ENCODE results near the gene TK2.
"Not testable (repeated sequence)": the region's sequence is repeated elsewhere in the genome, so short reads cannot be mapped to it uniquely, and the experiment has no call there.

Gene TK2

GRCh38 chr16:66508914-66509496 is 40.9 kb downstream of the TK2 start:
- ATAC-seq (replicated peaks) (no peak), DNase-seq (no peak)
- peak overlapping the region in 1 of 2 donors; percentile 16 for H3K27ac Mint-ChIP-seq
- H3K9me3 Mint-ChIP-seq, result no peaks in the 10 kb centered on the region
- no peak overlapping the region for H3K4me3 Mint-ChIP-seq
- no peaks in the 10 kb centered on the region for H3K27me3 Mint-ChIP-seq
- peaks cover 5 to 9% of the 10 kb centered on the region in 2 donors for H3K4me1 Mint-ChIP-seq (ENCODE audit: low read depth in 2 of 2)
- peaks cover 9% of the 10 kb centered on the region for H3K36me3 Mint-ChIP-seq (ENCODE audit: insufficient read depth)

DNA sequence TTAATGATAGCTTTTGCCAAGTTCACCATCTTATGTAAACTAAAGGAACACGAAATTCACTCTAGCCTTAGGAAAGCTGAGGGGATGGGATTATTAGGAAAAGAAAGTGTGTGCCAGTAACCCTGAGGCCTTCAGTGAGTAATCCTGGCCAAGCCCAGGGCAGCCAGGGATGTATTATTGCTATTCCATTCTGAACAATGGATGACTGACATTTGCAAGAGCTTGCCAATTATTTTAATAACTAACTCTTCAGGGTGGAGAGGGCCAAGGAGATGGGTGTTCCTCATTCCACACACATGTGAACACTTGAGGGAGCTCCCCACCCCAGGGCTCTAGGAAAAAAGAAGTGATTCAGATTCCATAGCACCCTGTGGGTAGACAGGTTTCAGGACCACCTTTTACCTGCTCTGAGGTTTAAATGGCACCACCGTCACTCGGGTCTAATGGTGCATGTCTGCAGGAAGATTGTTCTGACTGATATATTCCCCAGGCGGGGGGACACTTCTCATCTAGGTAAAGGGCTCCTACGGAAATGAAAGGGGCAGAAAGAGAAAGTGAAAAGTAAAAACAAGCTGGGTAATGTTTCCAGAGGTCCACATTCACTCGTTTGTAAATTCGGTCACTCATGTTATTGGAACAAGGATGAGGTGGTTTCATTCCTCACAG is 41.5 kb downstream of the TK2 start:
- Mint-ChIP-seq H3K27me3 (no peaks in the 10 kb centered on the region), H3K4me1 (ENCODE audit: low read depth in 2 of 2) (peaks cover 5 to 9% of the 10 kb centered on the region in 2 donors), H3K27ac (no peak overlapping the region), H3K4me3 (no peak overlapping the region), H3K36me3 (ENCODE audit: insufficient read depth) (peaks cover 9% of the 10 kb centered on the region), H3K9me3 (no peaks in the 10 kb centered on the region)
- DNase-seq (no peak), ATAC-seq (replicated peaks) (no peak)

DNA sequence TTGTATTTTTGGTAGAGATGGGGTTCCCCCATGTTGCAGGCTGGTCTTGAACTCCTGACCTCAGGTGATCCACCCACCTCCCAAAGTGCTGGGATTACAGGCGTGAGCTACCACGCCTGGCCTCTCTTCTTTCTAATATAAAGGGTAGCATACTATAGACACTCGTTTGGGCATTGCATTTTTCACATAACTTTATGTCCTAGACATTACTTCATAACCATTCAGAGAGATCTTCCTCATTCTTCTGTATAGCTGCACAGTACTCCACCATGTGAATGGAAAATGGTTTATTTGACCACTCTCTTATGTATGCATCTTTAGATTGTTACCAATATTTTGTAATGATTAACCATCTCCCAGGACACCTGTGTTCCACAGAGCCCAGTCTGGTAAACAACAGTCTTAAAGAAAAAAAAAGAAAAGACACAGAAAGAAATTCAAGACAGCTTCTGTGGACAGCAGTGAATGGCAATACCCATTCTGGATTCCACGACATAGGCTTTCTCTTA is 42.1 kb downstream of the TK2 start:
- peaks cover 5 to 6% of the 10 kb centered on the region in 2 donors for H3K4me1 Mint-ChIP-seq (ENCODE audit: low read depth in 2 of 2)
- no peaks in the 10 kb centered on the region for H3K9me3 Mint-ChIP-seq
- H3K27ac Mint-ChIP-seq, result no peak overlapping the region
- no peak overlapping the region for H3K4me3 Mint-ChIP-seq
- DNase-seq, result no peak
- no peak for ATAC-seq (replicated peaks)
- H3K36me3 Mint-ChIP-seq (ENCODE audit: insufficient read depth), result peaks cover 9% of the 10 kb centered on the region
- no peaks in the 10 kb centered on the region for H3K27me3 Mint-ChIP-seq

DNA sequence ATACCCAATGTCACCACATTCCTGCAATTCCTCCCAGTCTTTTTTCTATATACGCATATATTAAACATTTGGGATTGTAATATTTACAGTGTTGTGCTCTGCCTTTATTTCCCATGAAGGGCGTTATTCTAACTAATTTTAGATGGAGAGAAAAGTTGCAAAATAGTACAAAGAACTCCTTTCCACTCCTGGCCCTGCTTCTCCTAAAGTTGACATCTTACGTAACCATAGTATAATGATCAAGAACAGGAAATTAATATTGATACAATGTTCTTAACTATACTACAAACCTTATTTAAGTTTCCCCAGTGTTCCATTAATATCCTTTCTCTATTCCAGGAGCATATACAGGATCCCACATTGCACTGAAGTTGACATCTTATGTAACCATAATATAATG is 46.3 kb downstream of the TK2 start:
- Mint-ChIP-seq H3K4me1 (ENCODE audit: low read depth in 2 of 2) (peaks cover 2 to 3% of the 10 kb centered on the region in 2 donors), H3K9me3 (no peaks in the 10 kb centered on the region), H3K36me3 (ENCODE audit: insufficient read depth) (no peaks in the 10 kb centered on the region), H3K27ac (no peak overlapping the region), H3K4me3 (no peak overlapping the region), H3K27me3 (no peaks in the 10 kb centered on the region)
- ATAC-seq (replicated peaks) (no peak), DNase-seq (no peak)

DNA sequence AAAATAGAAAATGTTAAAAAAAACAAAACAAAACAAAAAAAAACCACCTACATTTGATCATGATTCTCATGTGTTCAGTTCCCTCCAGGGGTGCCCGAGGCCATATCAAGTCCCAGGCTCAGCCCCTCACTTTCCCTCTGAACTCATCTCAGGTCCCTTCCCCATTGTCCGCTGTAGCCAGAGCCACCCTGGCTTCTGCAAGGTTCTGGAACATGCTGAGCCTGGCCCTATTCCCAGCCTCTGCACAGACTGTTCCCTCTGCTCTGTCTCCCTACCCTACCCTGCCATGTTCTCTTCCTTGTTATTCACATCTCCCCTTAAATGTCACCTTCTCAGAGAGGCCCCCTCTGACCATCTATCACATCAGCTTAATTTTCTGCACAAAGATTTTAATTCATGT is 46.9 kb downstream of the TK2 start:
- H3K27ac Mint-ChIP-seq, result no peak overlapping the region
- no peak for ATAC-seq (replicated peaks)
- H3K4me1 Mint-ChIP-seq (ENCODE audit: low read depth in 2 of 2), result peaks cover 2 to 5% of the 10 kb centered on the region in 2 donors
- no peaks in the 10 kb centered on the region for H3K36me3 Mint-ChIP-seq (ENCODE audit: insufficient read depth)
- no peaks in the 10 kb centered on the region for H3K27me3 Mint-ChIP-seq
- DNase-seq, result no peak
- no peaks in the 10 kb centered on the region for H3K9me3 Mint-ChIP-seq
- H3K4me3 Mint-ChIP-seq, result no peak overlapping the region

- no peak overlapping the region for H3K4me3 Mint-ChIP-seq
Observed at GRCh38 chr16:66502020-66502913, 47.7 kb downstream of the TK2 start.

GRCh38 chr16:66501563-66501962 is 48.4 kb downstream of the TK2 start:
- H3K36me3 Mint-ChIP-seq (ENCODE audit: insufficient read depth); H3K4me3 Mint-ChIP-seq: not testable (repeated sequence)
- peak overlapping the region in 1 of 2 donors; percentile 60 for H3K27ac Mint-ChIP-seq

More at GRCh38 chr16:66502020-66502913, 47.7 kb downstream of the TK2 start:
- no peak overlapping the region for H3K27ac Mint-ChIP-seq
- no peaks in the 10 kb centered on the region for H3K27me3 Mint-ChIP-seq
- no peaks in the 10 kb centered on the region for H3K36me3 Mint-ChIP-seq (ENCODE audit: insufficient read depth)
- ATAC-seq (replicated peaks), result no peak
- peaks cover 2 to 5% of the 10 kb centered on the region in 2 donors for H3K4me1 Mint-ChIP-seq (ENCODE audit: low read depth in 2 of 2)
- H3K9me3 Mint-ChIP-seq, result no peaks in the 10 kb centered on the region
- DNase-seq, result no peak

DNA sequence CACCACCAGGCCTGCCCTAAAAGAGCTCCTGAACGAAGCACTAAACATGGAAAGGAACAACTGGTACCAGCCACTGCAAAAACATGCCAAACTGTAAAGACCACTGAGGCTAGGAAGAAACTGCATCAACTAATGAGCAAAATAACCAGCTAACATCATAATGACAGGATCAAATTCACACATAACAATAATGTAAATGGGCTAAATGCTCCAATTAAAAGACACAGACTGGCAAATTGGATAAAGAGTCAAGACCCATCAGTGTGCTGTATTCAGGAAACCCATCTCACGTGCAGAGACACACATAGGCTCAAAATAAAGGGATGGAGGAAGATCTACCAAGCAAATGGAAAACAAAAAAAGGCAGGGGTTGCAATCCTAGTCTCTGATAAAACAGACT is 52.0 kb downstream of the TK2 start:
- H3K36me3 Mint-ChIP-seq (ENCODE audit: insufficient read depth); H3K4me1 Mint-ChIP-seq (ENCODE audit: low read depth in 2 of 2): not testable (repeated sequence)

More at GRCh38 chr16:66501563-66501962, 48.4 kb downstream of the TK2 start:
- H3K4me1 Mint-ChIP-seq (ENCODE audit: low read depth in 2 of 2); H3K9me3 Mint-ChIP-seq; ATAC-seq (replicated peaks); H3K27me3 Mint-ChIP-seq; DNase-seq: not testable (repeated sequence)

GRCh38 chr16:66496226-66496625 is 53.7 kb downstream of the TK2 start:
- ATAC-seq (replicated peaks); H3K4me3 Mint-ChIP-seq; H3K4me1 Mint-ChIP-seq (ENCODE audit: low read depth in 2 of 2); H3K36me3 Mint-ChIP-seq (ENCODE audit: insufficient read depth); H3K27ac Mint-ChIP-seq; DNase-seq; H3K9me3 Mint-ChIP-seq; H3K27me3 Mint-ChIP-seq: not testable (repeated sequence)

More for the DNA sequence above, 52.0 kb downstream of the TK2 start:
- H3K27me3 Mint-ChIP-seq; DNase-seq; H3K27ac Mint-ChIP-seq; ATAC-seq (replicated peaks); H3K9me3 Mint-ChIP-seq; H3K4me3 Mint-ChIP-seq: not testable (repeated sequence)

DNA sequence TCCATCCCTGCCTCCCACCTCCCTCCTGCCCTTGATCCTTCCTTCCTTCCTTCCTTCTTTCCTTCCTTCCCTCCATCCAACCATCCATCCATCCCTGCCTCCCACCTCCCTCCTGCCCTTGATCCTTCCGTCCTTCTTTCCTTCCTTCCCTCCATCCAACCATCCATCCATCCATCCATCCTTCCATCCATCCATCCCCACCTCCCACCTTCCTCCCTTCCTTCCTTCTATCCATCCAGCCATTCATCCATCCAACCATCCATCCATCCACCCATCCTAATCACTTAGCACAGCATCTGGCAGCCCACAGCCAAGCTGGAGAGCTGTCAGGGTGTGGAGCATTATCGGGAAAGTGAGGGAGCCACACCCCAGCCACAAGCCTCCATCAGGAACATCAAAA is 54.5 kb downstream of the TK2 start:
- H3K36me3 Mint-ChIP-seq (ENCODE audit: insufficient read depth), result peaks cover 9% of the 10 kb centered on the region
- H3K27ac Mint-ChIP-seq, result peak overlapping the region in 1 of 2 donors; percentile 23

DNA sequence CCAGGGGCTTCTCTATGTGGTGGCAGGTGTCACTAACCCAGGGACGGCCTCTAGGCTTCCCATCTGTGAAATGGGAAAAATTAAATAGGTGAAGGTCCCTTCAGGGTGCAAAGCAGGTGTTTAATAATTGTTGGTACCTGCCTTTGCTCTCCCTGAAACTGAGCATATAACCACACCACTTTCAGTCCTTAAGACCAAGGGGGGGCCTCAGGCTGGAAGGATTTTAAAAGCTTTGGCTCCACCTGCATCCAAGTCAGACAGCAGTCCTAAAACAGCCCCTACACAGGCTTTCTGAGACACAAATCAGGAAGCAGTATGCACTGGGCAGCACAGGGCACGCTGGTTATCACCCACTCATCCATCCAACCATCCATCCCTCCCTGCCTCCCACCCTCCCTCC is 55.0 kb downstream of the TK2 start:
- Mint-ChIP-seq H3K4me1 (ENCODE audit: low read depth in 2 of 2) (peaks cover 2 to 5% of the 10 kb centered on the region in 2 donors), H3K9me3 (no peaks in the 10 kb centered on the region), H3K36me3 (ENCODE audit: insufficient read depth) (peaks cover 12% of the 10 kb centered on the region), H3K27ac (peak overlapping the region; percentile 23 to 62), H3K4me3 (no peak overlapping the region), H3K27me3 (no peaks in the 10 kb centered on the region)
- ATAC-seq (replicated peaks) (no peak), DNase-seq (no peak)

More for the DNA sequence above, 54.5 kb downstream of the TK2 start:
- Mint-ChIP-seq H3K27me3 (no peaks in the 10 kb centered on the region), H3K9me3 (no peaks in the 10 kb centered on the region), H3K4me3 (no peak overlapping the region), H3K4me1 (ENCODE audit: low read depth in 2 of 2) (peaks cover 2 to 5% of the 10 kb centered on the region in 2 donors)
- ATAC-seq (replicated peaks) (no peak), DNase-seq (no peak)

- no peaks in the 10 kb centered on the region for H3K9me3 Mint-ChIP-seq
- peaks cover 2 to 4% of the 10 kb centered on the region in 2 donors for H3K4me1 Mint-ChIP-seq (ENCODE audit: low read depth in 2 of 2)
- peaks cover 15% of the 10 kb centered on the region for H3K36me3 Mint-ChIP-seq (ENCODE audit: insufficient read depth)
- no peak overlapping the region for H3K4me3 Mint-ChIP-seq
- H3K27me3 Mint-ChIP-seq, result no peaks in the 10 kb centered on the region
- ATAC-seq (replicated peaks), result no peak
- H3K27ac Mint-ChIP-seq, result no peak overlapping the region
- DNase-seq, result no peak
Observed at GRCh38 chr16:66493490-66494401, 56.2 kb downstream of the TK2 start.

DNA sequence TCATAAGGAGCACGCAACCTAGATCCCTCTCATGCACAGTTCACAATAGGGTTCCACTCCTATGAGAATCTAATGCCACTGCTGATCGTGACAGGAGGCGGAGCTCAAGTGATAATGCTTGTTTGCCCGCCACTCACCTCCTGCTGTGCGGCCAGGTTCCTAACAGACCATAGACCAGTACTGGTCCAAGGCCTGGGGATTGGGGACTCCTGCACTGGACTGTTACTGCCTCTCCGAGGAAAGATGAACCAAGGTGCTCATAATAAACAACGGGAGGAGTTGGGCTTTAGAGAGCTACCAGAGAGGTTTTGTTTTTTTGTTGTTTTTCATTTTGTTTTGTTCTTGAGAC is 58.2 kb downstream of the TK2 start:
- no peak for ATAC-seq (replicated peaks)
- Mint-ChIP-seq H3K4me3 (no peak overlapping the region), H3K4me1 (ENCODE audit: low read depth in 2 of 2) (peaks cover 2 to 3% of the 10 kb centered on the region in 2 donors), H3K27ac (no peak overlapping the region), H3K27me3 (no peaks in the 10 kb centered on the region), H3K36me3 (ENCODE audit: insufficient read depth) (peaks cover 15% of the 10 kb centered on the region), H3K9me3 (no peaks in the 10 kb centered on the region)
- DNase-seq, result no peak

Data from effector memory CD8-positive, alpha-beta T cell (primary cell).